GM23338 (cell line): ENCODE data around the gene BAHCC1. TPM values are rescaled to one million over a fixed set of nuclear protein-coding genes. Genes with fewer than 3 reads are reported as not detected.

Experiments
- ATAC-seq: fragments of 200-7000 bp; cut with Tn5 transposase; 3 replicates; pipeline ENCODE4 v1.9.1; 2020
- DNase-seq: peaks from one replicate; pipeline ENCODE4 v3.0.0-alpha.2; 2015; ENCODE audit warnings: low spot score
- H2AFZ ChIP-seq: fragments of 200-600 bp; sonication (generic); 2 replicates; pipeline ENCODE4 v1.8.0; 2016; ENCODE audit warnings: antibody characterized with exemption, mild to moderate bottlenecking, moderate library complexity
- H3F3A ChIP-seq: fragments of 200-600 bp; sonication (generic); replicated peaks from 2 replicates; pipeline ENCODE4 v1.8.0; 2017; ENCODE audit warnings: antibody characterized with exemption, mixed run types, low read depth
- H3K27ac ChIP-seq: fragments of 200-600 bp; sonication (generic); 2 replicates; pipeline ENCODE4 v1.6.1; 2016; ENCODE audit warnings: low read depth
- H3K27me3 ChIP-seq: fragments of 200-600 bp; sonication (generic); 2 replicates; pipeline ENCODE4 v1.8.0; 2016; ENCODE audit warnings: mild to moderate bottlenecking, mixed run types, moderate library complexity; ENCODE audit not compliant: insufficient read depth
- H3K36me3 ChIP-seq: fragments of 200-600 bp; sonication (generic); 2 replicates; pipeline ENCODE4 v1.8.0; 2016; ENCODE audit warnings: mild to moderate bottlenecking; ENCODE audit not compliant: insufficient read depth
- H3K4me1 ChIP-seq: fragments of 200-600 bp; sonication (generic); 2 replicates; pipeline ENCODE4 v1.8.0; 2016; ENCODE audit warnings: mild to moderate bottlenecking, moderate library complexity; ENCODE audit not compliant: insufficient read depth
- H3K4me2 ChIP-seq: fragments of 200-600 bp; sonication (generic); 2 replicates; pipeline ENCODE4 v1.7.1; 2017; ENCODE audit warnings: mixed run types
- H3K4me3 ChIP-seq: fragments of 200-600 bp; sonication (generic); 2 replicates; pipeline ENCODE4 v1.6.1; 2016; ENCODE audit warnings: mixed run types
- H3K79me2 ChIP-seq: fragments of 200-600 bp; sonication (generic); replicated peaks from 2 replicates; pipeline ENCODE4 v1.8.0; 2017; ENCODE audit warnings: mild to moderate bottlenecking; ENCODE audit not compliant: insufficient read depth
- H3K9me2 ChIP-seq: fragments of 200-600 bp; sonication (generic); 2 replicates; pipeline ENCODE4 v1.8.0; 2017; ENCODE audit not compliant: insufficient read depth
- H4K20me1 ChIP-seq: fragments of 200-600 bp; sonication (generic); replicated peaks from 2 replicates; pipeline ENCODE4 v1.8.0; 2017; ENCODE audit warnings: mild to moderate bottlenecking; ENCODE audit not compliant: insufficient read depth
- H3K27ac Mint-ChIP-seq: 2 replicates; pipeline ENCODE4 v1.8.0; 2020; ENCODE audit warnings: inconsistent platforms, mild to moderate bottlenecking, moderate library complexity, mixed read lengths
- H3K27me3 Mint-ChIP-seq: 3 replicates; pipeline ENCODE4 v1.8.0; 2022; ENCODE audit warnings: low read depth, mild to moderate bottlenecking, moderate library complexity, mixed read lengths, inconsistent platforms; ENCODE audit not compliant: insufficient read depth, poor library complexity
- H3K36me3 Mint-ChIP-seq: 3 replicates; pipeline ENCODE4 v1.8.0; 2021; ENCODE audit warnings: low read depth, mild to moderate bottlenecking, inconsistent platforms, moderate library complexity, mixed read lengths
- H3K4me1 Mint-ChIP-seq: 3 replicates; pipeline ENCODE4 v1.8.0; 2020; ENCODE audit warnings: mild to moderate bottlenecking, inconsistent platforms, mixed read lengths
- H3K4me3 Mint-ChIP-seq: 3 replicates; pipeline ENCODE4 v1.8.0; 2021; ENCODE audit warnings: moderate library complexity, mild to moderate bottlenecking, inconsistent platforms, mixed read lengths
- H3K9me3 Mint-ChIP-seq: 3 replicates; pipeline ENCODE4 v1.8.0; 2020; ENCODE audit warnings: moderate library complexity, mild to moderate bottlenecking, inconsistent platforms, mixed read lengths
- CREB1 ChIP-seq: fragments of 250-450 bp; sonication (Bioruptor Pico); IDR thresholded peaks from 2 replicates; pipeline ENCODE4 v1.5.0; 2020; ENCODE audit warnings: low read depth, mild to moderate bottlenecking, moderate library complexity
- EZH2 ChIP-seq: fragments of 200-600 bp; sonication (generic); IDR thresholded peaks from one replicate; pipeline ENCODE4 v1.8.0; 2017; ENCODE audit warnings: antibody characterized with exemption, mild to moderate bottlenecking, low read depth; ENCODE audit not compliant: unreplicated experiment
- NANOG ChIP-seq: IDR thresholded peaks from 2 replicates; pipeline ENCODE4 v1.6.1; 2016; ENCODE audit warnings: antibody characterized with exemption, borderline replicate concordance
- POLR2AphosphoS5 ChIP-seq: IDR thresholded peaks from 2 replicates; pipeline ENCODE4 v1.6.1; 2016; ENCODE audit warnings: antibody characterized with exemption, low read depth
- STAT1 ChIP-seq: IDR thresholded peaks from one replicate; pipeline ENCODE4 v1.6.1; 2016; ENCODE audit warnings: antibody characterized with exemption; ENCODE audit not compliant: unreplicated experiment
- ZNF331 ChIP-seq: fragments of 250-450 bp; sonication (Bioruptor Pico); IDR thresholded peaks from 2 replicates; pipeline ENCODE4 v1.5.0; 2020; ENCODE audit warnings: low read depth, mild to moderate bottlenecking, moderate library complexity
- polyA plus RNA-seq: library from polyadenylated mRNA; unstranded; fragments of >200 nt; fragmentation: Nextera tagmentation; extraction: Ambion mirVana; gene quantifications from 2 replicates; pipeline ENCODE4 v1.2.1, GENCODE V29; 2016
- total RNA-seq: library from RNA; depleted of rRNA; stranded (reverse); fragments of >200 nt; shearing (Covaris generic); gene quantifications from 2 replicates; pipeline ENCODE4 v1.2.3, GENCODE V29; 2014
- TF ChIP-seq, protein P1 (sequence below), 2 experiments: fragments of 200-600 bp in 1 of 2; sonication (generic) in 1 of 2; conservative IDR thresholded peaks; 2 replicates each; pipeline versions ENCODE4 v1.5.1 to v1.6.1; 2016 to 2017; ENCODE audit warnings: antibody characterized with exemption in 2 of 2, low read depth in 2 of 2, mild to moderate bottlenecking in 2 of 2, moderate library complexity in 1 of 2
- TF ChIP-seq, protein P2 (sequence below): IDR thresholded peaks from 2 replicates; pipeline ENCODE4 v1.6.1; 2016; ENCODE audit warnings: antibody characterized with exemption
- TF ChIP-seq, protein P3 (sequence below): IDR thresholded peaks from one replicate; pipeline ENCODE4 v1.6.1; 2018; ENCODE audit warnings: antibody characterized with exemption; ENCODE audit not compliant: unreplicated experiment

BAHCC1 gene
- total and polyA plus RNA-seq, 2 experiments from 2014 or later: 0.24 to 1.1 TPM

DNA sequence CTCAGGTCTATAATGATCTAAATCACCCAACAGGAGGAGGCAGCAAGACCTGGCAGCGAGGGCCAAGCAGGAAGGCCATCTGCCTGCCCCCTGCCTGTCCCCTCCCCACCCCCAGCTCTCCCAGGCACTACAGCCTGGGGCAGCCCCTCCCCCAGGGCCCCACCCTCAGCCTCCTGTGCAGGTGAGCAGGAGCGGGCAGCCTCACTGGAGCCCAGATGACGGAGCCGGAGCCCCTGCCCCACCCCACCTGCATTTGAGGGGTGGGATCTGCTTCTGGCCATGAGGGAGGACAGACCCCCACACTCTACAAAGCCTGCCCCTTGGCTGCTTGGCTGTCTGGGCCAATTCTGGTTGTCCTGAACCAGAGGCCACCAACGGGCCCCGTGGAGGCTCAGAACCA is 12.4 kb upstream of the BAHCC1 start (continued):
- TF ChIP-seq, protein P1, sequence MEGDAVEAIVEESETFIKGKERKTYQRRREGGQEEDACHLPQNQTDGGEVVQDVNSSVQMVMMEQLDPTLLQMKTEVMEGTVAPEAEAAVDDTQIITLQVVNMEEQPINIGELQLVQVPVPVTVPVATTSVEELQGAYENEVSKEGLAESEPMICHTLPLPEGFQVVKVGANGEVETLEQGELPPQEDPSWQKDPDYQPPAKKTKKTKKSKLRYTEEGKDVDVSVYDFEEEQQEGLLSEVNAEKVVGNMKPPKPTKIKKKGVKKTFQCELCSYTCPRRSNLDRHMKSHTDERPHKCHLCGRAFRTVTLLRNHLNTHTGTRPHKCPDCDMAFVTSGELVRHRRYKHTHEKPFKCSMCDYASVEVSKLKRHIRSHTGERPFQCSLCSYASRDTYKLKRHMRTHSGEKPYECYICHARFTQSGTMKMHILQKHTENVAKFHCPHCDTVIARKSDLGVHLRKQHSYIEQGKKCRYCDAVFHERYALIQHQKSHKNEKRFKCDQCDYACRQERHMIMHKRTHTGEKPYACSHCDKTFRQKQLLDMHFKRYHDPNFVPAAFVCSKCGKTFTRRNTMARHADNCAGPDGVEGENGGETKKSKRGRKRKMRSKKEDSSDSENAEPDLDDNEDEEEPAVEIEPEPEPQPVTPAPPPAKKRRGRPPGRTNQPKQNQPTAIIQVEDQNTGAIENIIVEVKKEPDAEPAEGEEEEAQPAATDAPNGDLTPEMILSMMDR (conservative IDR thresholded peaks at IDR 0.05; ENCODE audit: low read depth in 2 of 2): no peak
- TF ChIP-seq ZNF331 (CRISPR knock-in tag) (no peak), STAT1 (no peak), CREB1 (CRISPR knock-in tag) (no peak), EZH2 (no peak), NANOG (no peak)
- TF ChIP-seq, protein P2, sequence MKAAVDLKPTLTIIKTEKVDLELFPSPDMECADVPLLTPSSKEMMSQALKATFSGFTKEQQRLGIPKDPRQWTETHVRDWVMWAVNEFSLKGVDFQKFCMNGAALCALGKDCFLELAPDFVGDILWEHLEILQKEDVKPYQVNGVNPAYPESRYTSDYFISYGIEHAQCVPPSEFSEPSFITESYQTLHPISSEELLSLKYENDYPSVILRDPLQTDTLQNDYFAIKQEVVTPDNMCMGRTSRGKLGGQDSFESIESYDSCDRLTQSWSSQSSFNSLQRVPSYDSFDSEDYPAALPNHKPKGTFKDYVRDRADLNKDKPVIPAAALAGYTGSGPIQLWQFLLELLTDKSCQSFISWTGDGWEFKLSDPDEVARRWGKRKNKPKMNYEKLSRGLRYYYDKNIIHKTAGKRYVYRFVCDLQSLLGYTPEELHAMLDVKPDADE: no peak

DNA sequence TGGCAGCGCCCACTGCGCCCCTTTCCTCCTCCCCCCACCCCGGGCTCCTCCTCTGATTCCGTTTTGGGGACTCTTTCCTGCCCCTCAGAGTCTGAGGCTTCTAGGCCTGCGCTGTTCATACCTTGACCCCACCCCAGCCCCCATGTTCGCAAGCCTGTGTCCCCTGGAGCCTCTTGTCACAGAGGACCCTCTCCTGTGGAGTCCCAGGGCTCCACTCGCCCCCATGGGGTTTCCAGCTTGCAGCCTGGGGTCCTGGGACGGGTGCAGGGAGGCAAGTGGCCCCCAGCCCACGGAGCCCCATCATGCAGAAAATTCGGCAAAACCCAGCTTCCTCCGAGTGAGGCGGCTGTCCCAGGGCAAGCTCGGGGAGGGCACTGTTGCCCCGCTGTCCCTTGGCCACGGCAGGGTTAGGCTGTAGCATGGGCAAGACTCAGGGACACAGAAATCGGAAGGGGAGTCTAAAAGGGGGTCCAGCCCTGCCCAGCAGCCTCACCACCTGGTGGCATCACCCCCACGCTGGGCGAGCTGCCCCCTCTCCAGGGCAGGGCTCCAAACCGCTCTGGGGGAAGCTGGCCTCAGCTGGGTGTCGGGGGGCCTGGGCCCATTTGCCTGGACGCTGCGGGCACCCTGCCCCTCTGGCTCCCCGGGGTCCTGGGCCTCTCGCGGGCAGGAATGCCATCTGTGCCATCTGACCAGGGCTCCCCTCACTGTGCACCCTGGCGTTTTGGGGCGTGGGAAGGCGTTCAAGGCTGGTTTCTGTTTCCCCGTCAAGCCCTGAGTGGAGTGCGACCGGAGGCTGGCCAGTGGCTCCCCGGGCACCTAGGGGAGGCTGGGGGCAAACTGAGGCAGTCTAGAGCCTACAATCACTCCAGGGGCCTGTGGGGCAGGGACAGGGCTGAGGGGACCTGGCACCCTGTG is 11.5 kb upstream of the BAHCC1 start:
- no peak overlapping the region for H3K27ac ChIP-seq
- peaks cover 51% of the 10 kb centered on the region for H3K27me3 ChIP-seq
- no peak overlapping the region for H3K4me2 ChIP-seq
- H3K36me3 ChIP-seq: no peaks in the 10 kb centered on the region
- no peak overlapping the region for H3K4me3 Mint-ChIP-seq
- H3K4me3 ChIP-seq: no peak overlapping the region
- ATAC-seq: no peak
- H3K79me2 ChIP-seq: no peaks in the 10 kb centered on the region
- no peak overlapping the region for H3K27ac Mint-ChIP-seq
- H4K20me1 ChIP-seq: no peaks in the 10 kb centered on the region
- no peak overlapping the region for H2AFZ ChIP-seq
- H3K9me2 ChIP-seq: no peaks in the 10 kb centered on the region
- 0 out of 2 replicates have a peak, but pooled peaks cover 3% of the 10 kb centered on the region for H3F3A ChIP-seq
- peaks cover 13% of the 10 kb centered on the region for H3K4me1 ChIP-seq
- H3K27me3 Mint-ChIP-seq: peaks cover 41% of the 10 kb centered on the region
- no peaks in the 10 kb centered on the region for H3K36me3 Mint-ChIP-seq
- H3K9me3 Mint-ChIP-seq: no peaks in the 10 kb centered on the region
- DNase-seq: no peak
- H3K4me1 Mint-ChIP-seq: peaks cover 4% of the 10 kb centered on the region; the same call in 1 of the 3 replicates
- TF ChIP-seq NANOG: no peak
- TF ChIP-seq, protein P3, sequence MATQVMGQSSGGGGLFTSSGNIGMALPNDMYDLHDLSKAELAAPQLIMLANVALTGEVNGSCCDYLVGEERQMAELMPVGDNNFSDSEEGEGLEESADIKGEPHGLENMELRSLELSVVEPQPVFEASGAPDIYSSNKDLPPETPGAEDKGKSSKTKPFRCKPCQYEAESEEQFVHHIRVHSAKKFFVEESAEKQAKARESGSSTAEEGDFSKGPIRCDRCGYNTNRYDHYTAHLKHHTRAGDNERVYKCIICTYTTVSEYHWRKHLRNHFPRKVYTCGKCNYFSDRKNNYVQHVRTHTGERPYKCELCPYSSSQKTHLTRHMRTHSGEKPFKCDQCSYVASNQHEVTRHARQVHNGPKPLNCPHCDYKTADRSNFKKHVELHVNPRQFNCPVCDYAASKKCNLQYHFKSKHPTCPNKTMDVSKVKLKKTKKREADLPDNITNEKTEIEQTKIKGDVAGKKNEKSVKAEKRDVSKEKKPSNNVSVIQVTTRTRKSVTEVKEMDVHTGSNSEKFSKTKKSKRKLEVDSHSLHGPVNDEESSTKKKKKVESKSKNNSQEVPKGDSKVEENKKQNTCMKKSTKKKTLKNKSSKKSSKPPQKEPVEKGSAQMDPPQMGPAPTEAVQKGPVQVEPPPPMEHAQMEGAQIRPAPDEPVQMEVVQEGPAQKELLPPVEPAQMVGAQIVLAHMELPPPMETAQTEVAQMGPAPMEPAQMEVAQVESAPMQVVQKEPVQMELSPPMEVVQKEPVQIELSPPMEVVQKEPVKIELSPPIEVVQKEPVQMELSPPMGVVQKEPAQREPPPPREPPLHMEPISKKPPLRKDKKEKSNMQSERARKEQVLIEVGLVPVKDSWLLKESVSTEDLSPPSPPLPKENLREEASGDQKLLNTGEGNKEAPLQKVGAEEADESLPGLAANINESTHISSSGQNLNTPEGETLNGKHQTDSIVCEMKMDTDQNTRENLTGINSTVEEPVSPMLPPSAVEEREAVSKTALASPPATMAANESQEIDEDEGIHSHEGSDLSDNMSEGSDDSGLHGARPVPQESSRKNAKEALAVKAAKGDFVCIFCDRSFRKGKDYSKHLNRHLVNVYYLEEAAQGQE: no peak
- TF ChIP-seq ZNF331 (CRISPR knock-in tag): no peak
- TF ChIP-seq POLR2AphosphoS5: no peak
- TF ChIP-seq, protein P2: no peak
